GDM1 (cell line): ENCODE measurements around the gene GTSF1L.

Source experiments
- DNase-seq: peaks from one replicate; lab custom pipeline; 2025; lab: John Stamatoyannopoulos, UW

GTSF1L gene

GRCh38 chr20:43716757-43717615 lies 9.8 kb downstream of the GTSF1L start:
- no peak for DNase-seq

GRCh38 chr20:43716123-43716522 lies 10.7 kb downstream of the GTSF1L start:
- no peak for DNase-seq

- no peak for DNase-seq
Measured at GRCh38 chr20:43715511-43715910, 11.3 kb downstream of the GTSF1L start.

- DNase-seq = no peak
Measured at GRCh38 chr20:43715044-43715443, 11.8 kb downstream of the GTSF1L start.

GRCh38 chr20:43711098-43711654 lies 15.6 kb downstream of the GTSF1L start:
- no peak for DNase-seq

GRCh38 chr20:43710370-43711044 lies 16.3 kb downstream of the GTSF1L start:
- no peak for DNase-seq

GRCh38 chr20:43702502-43702901 lies 24.3 kb downstream of the GTSF1L start:
- DNase-seq = no peak

- DNase-seq = no peak
Measured at GRCh38 chr20:43700627-43701026, 26.2 kb downstream of the GTSF1L start.

GRCh38 chr20:43699941-43700565 lies 26.7 kb downstream of the GTSF1L start:
- no peak for DNase-seq

- DNase-seq = no peak
Measured at GRCh38 chr20:43695571-43695970, 31.2 kb downstream of the GTSF1L start.

- no peak for DNase-seq
Measured at GRCh38 chr20:43694763-43695162, 32.0 kb downstream of the GTSF1L start.

- peak; percentile 18 for DNase-seq
Measured at GRCh38 chr20:43691928-43692524, 34.8 kb downstream of the GTSF1L start.

GRCh38 chr20:43690943-43691598 lies 35.7 kb downstream of the GTSF1L start:
- no peak for DNase-seq

- no peak for DNase-seq
Measured at GRCh38 chr20:43689165-43689564, 37.6 kb downstream of the GTSF1L start.

GRCh38 chr20:43686820-43687219 lies 40.0 kb downstream of the GTSF1L start:
- no peak for DNase-seq

- DNase-seq = no peak
Measured at GRCh38 chr20:43682446-43682845, 44.4 kb downstream of the GTSF1L start.

GRCh38 chr20:43681991-43682410 lies 44.8 kb downstream of the GTSF1L start:
- no peak for DNase-seq

GRCh38 chr20:43681468-43681942 lies 45.3 kb downstream of the GTSF1L start:
- no peak for DNase-seq

- DNase-seq = no peak
Measured at GRCh38 chr20:43680981-43681380, 45.8 kb downstream of the GTSF1L start.

- DNase-seq = no peak
Measured at GRCh38 chr20:43676368-43676767, 50.4 kb downstream of the GTSF1L start.
